ENCODE results near the gene PHOSPHO2. TPM values are rescaled to one million over a fixed set of nuclear protein-coding genes. Genes with fewer than 3 reads are reported as not detected.

Gene PHOSPHO2
- total and polyA plus RNA-seq, 3 donors from 2014 or later = 9.7 to 36.5 (median 24.4) TPM

DNA sequence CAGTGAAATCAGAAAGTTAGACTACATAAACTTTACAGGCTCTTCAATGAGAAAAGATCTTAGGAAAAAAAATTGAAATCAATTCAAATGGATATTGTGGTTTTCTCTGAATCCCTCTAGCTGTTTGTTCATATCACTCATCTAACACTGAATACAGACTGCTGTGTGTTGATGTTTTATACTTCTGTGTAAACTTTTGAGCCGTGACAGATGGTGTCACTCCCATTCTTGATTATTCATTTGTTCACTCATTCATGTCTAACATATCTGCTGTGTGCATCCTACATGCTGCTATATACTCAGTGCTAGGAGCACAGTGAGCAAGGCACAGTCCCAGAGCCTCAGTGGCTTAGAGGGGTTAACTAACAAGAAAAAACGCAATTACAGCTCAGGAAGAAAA lies 52.0 kb downstream of the PHOSPHO2 start:
- Histone ChIP-seq H3K27ac (no peak overlapping the region), H3K27me3 (no peaks in the 10 kb centered on the region), H3K9me3 (no peaks in the 10 kb centered on the region), H3K36me3 (ENCODE audit: low read depth, missing control alignments) (no peaks in the 10 kb centered on the region), H3K4me1 (no peaks in the 10 kb centered on the region), H3K4me3 (no peak overlapping the region)
- intact Hi-C loops (cut with DNase I; ENCODE audit: low total_unique reads) = no loop called here
- no peak for DNase-seq
- 68 to 91% methylated on average over 2 of the region's 2 CpGs for WGBS, 2 donors
- TF ChIP-seq, protein P1, sequence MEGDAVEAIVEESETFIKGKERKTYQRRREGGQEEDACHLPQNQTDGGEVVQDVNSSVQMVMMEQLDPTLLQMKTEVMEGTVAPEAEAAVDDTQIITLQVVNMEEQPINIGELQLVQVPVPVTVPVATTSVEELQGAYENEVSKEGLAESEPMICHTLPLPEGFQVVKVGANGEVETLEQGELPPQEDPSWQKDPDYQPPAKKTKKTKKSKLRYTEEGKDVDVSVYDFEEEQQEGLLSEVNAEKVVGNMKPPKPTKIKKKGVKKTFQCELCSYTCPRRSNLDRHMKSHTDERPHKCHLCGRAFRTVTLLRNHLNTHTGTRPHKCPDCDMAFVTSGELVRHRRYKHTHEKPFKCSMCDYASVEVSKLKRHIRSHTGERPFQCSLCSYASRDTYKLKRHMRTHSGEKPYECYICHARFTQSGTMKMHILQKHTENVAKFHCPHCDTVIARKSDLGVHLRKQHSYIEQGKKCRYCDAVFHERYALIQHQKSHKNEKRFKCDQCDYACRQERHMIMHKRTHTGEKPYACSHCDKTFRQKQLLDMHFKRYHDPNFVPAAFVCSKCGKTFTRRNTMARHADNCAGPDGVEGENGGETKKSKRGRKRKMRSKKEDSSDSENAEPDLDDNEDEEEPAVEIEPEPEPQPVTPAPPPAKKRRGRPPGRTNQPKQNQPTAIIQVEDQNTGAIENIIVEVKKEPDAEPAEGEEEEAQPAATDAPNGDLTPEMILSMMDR (IDR thresholded peaks at IDR 0.05) = no peak
- TF ChIP-seq POLR2A (IDR thresholded peaks at IDR 0.05) = no peak

DNA sequence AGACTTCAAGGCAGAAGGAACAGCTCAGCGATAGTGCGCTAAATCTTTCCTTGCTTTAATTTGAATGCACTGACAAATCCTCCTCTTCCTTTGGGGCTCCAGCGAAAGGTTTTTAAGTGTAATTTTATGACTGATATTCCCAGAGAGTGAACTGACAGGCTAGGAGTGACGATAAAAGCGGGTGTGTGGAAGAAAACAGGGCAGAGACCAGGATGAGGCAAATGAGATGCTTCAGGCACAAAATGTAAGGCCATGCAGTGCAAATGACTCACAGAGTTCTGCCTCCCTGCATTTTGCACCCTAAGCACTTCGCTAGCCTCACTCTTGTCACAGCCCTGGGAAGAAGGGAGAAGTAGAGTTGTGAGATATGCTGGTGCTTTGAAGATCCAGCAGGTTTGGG lies 54.0 kb downstream of the PHOSPHO2 start:
- Histone ChIP-seq H3K4me3 (no peak overlapping the region), H3K27ac (no peak overlapping the region), H3K4me1 (no peaks in the 10 kb centered on the region), H3K27me3 (no peaks in the 10 kb centered on the region), H3K9me3 (no peaks in the 10 kb centered on the region), H3K36me3 (ENCODE audit: low read depth, missing control alignments) (no peaks in the 10 kb centered on the region)
- DNase-seq = no peak
- TF ChIP-seq POLR2A (IDR thresholded peaks at IDR 0.05) = no peak
- TF ChIP-seq, protein P1 (IDR thresholded peaks at IDR 0.05) = no peak
- intact Hi-C loops (cut with DNase I; ENCODE audit: low total_unique reads) = no loop called here
- 74 to 79% methylated on average over 6 of the region's 6 CpGs for WGBS, 2 donors

Small RNA genes lying within 50 kb of the gene (small RNA-seq; reads per million reads assigned to genes)
- gene RF00432 = 0 reads per million in 2 donors

Other genes starting within 250 kb of the PHOSPHO2 start
- 10 to 100 TPM; 14.6 to 23.6 TPM for gene BBS5, start 215.0 kb upstream of the PHOSPHO2 start, total RNA-seq
- gene BBS5, start 215.0 kb upstream of the PHOSPHO2 start, polyA plus RNA-seq (ENCODE audit: insufficient read depth, low read depth, low replicate concordance) = 14.1 TPM
- 1 to 10 TPM; 1.7 to 4.3 TPM for gene KLHL41, start 184.8 kb upstream of the PHOSPHO2 start, total RNA-seq
- gene KLHL41, start 184.8 kb upstream of the PHOSPHO2 start, polyA plus RNA-seq (ENCODE audit: insufficient read depth, low read depth, low replicate concordance) = 11.7 TPM
- gene FASTKD1, start 120.6 kb upstream of the PHOSPHO2 start, total RNA-seq = 10 to 100 TPM; 31.2 to 40.2 TPM
- gene FASTKD1, start 120.6 kb upstream of the PHOSPHO2 start, polyA plus RNA-seq (ENCODE audit: insufficient read depth, low read depth, low replicate concordance) = 24.8 TPM
- 10 to 100 TPM; 40.8 to 48.0 TPM for gene PPIG, start 110.1 kb upstream of the PHOSPHO2 start, total RNA-seq
- 6.9 TPM for gene PPIG, start 110.1 kb upstream of the PHOSPHO2 start, polyA plus RNA-seq (ENCODE audit: insufficient read depth, low read depth, low replicate concordance)
- 10 to 100 TPM; 12.6 to 21.8 TPM for gene CFAP210, start 64 bp upstream of the PHOSPHO2 start, total RNA-seq
- gene CFAP210, start 64 bp upstream of the PHOSPHO2 start, polyA plus RNA-seq (ENCODE audit: insufficient read depth, low read depth, low replicate concordance) = 17.2 TPM
- gene KLHL23, start 39.4 kb downstream of the PHOSPHO2 start, total RNA-seq = 10 to 100 TPM; 25.6 to 29.2 TPM
- gene KLHL23, start 39.4 kb downstream of the PHOSPHO2 start, polyA plus RNA-seq (ENCODE audit: insufficient read depth, low read depth, low replicate concordance) = 13.2 TPM
- 10 to 100 TPM; 56.5 to 67.2 TPM for gene SSB, start 104.4 kb downstream of the PHOSPHO2 start, total RNA-seq
- 18.0 TPM for gene SSB, start 104.4 kb downstream of the PHOSPHO2 start, polyA plus RNA-seq (ENCODE audit: insufficient read depth, low read depth, low replicate concordance)
- gene METTL5, start 130.4 kb downstream of the PHOSPHO2 start, total RNA-seq = 10 to 100 TPM; 35.8 to 48.2 TPM
- gene METTL5, start 130.4 kb downstream of the PHOSPHO2 start, polyA plus RNA-seq (ENCODE audit: insufficient read depth, low read depth, low replicate concordance) = 40.2 TPM
- gene UBR3, start 133.0 kb downstream of the PHOSPHO2 start, total RNA-seq = 100 to 1,000 TPM; 122 to 132 TPM
- 24.3 TPM for gene UBR3, start 133.0 kb downstream of the PHOSPHO2 start, polyA plus RNA-seq (ENCODE audit: insufficient read depth, low read depth, low replicate concordance)

All from testis (tissue), 3 donors.